Kidney epithelial cell (primary cell): ENCODE data around the gene PATJ. TPM values are rescaled to one million over a fixed set of nuclear protein-coding genes. Genes with fewer than 3 reads are reported as not detected.
"Not testable (repeated sequence)": the region's sequence is repeated elsewhere in the genome, so short reads cannot be mapped to it uniquely, and the experiment has no call there.

Source experiments
- DNase-seq: peaks from one replicate; pipeline ENCODE4 v3.0.0-alpha.2; 2010; ENCODE audit warnings: low read depth
- H3K27me3 ChIP-seq: 2 replicates; pipeline ENCODE4 v1.6.0; 2011; ENCODE audit warnings: low read length; ENCODE audit not compliant: control insufficient read depth, insufficient read depth
- H3K36me3 ChIP-seq: 2 replicates; pipeline ENCODE4 v1.5.1; 2011; ENCODE audit warnings: low read length; ENCODE audit not compliant: control insufficient read depth, insufficient read depth
- H3K4me3 ChIP-seq: 2 replicates; pipeline ENCODE4 v1.5.1; 2011; ENCODE audit warnings: low read depth, mild to moderate bottlenecking, control low read depth, low read length
- total RNA-seq: library from RNA; depleted of rRNA; stranded (reverse); fragments of >200 nt; gene quantifications from 2 replicates; pipeline ENCODE4 v1.2.3, GENCODE V29; 2015
- TF ChIP-seq, protein P1 (sequence below): IDR thresholded peaks from 2 replicates; pipeline ENCODE4 v1.5.1; 2011; ENCODE audit warnings: mild to moderate bottlenecking, moderate library complexity, low read length, control low read depth, inconsistent platforms; ENCODE audit not compliant: insufficient read depth, poor library complexity, severe bottlenecking

PATJ gene
- total RNA-seq, 1 donor from 2014 or later, result 27.1 TPM

DNA sequence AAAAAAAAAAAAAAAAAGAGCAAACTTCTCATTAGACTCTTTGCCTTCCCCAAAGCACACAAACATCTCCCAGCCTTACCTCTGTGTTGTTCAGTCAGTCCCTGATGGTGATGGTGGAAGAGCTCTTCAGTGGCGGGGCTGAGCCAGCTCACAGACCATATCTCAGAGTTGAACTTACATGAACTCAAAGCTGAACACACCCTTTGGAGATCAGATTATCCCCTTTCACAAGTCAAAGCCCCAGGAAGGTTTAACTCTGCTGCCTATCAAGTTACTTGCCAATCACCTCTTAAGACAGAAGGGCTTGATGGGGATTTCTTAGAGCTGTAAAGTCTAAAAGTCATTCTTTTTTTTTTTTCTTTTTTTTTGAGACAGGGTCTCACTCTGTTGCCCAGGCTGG is 397.1 kb downstream of the PATJ start:
- no peaks in the 10 kb centered on the region for H3K27me3 ChIP-seq
- H3K36me3 ChIP-seq, result no peaks in the 10 kb centered on the region
- no peak for DNase-seq
- no peak overlapping the region for H3K4me3 ChIP-seq
- TF ChIP-seq, protein P1, sequence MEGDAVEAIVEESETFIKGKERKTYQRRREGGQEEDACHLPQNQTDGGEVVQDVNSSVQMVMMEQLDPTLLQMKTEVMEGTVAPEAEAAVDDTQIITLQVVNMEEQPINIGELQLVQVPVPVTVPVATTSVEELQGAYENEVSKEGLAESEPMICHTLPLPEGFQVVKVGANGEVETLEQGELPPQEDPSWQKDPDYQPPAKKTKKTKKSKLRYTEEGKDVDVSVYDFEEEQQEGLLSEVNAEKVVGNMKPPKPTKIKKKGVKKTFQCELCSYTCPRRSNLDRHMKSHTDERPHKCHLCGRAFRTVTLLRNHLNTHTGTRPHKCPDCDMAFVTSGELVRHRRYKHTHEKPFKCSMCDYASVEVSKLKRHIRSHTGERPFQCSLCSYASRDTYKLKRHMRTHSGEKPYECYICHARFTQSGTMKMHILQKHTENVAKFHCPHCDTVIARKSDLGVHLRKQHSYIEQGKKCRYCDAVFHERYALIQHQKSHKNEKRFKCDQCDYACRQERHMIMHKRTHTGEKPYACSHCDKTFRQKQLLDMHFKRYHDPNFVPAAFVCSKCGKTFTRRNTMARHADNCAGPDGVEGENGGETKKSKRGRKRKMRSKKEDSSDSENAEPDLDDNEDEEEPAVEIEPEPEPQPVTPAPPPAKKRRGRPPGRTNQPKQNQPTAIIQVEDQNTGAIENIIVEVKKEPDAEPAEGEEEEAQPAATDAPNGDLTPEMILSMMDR, result no peak

DNA sequence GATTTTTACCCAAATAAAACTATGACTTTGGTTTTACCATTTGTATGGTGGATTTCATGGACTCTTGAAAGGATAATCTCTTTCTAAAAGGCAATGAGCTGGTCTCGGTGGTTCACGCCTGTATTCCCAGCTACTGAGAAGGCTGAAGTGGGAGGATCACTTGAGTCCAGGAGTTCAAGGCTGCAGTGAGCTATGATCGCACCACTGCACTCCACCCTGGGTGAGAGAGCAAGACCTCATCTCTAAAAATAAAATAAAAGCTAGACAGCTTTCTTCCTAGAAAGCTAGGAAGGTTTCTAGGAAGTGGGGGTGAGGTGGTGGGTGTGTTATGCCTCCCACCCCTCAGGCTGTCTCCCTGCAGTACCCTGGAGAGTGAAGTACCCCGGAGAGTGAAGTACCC is 398.4 kb downstream of the PATJ start:
- Histone ChIP-seq H3K36me3 (no peaks in the 10 kb centered on the region), H3K4me3 (no peak overlapping the region), H3K27me3 (no peaks in the 10 kb centered on the region)
- TF ChIP-seq, protein P1, result no peak
- no peak for DNase-seq

- DNase-seq, result no peak
- TF ChIP-seq, protein P1, result no peak
Measured at GRCh38 chr1:62142496-62142895, 400.2 kb downstream of the PATJ start.

GRCh38 chr1:62144238-62144831 is 402.1 kb downstream of the PATJ start:
- no peaks in the 10 kb centered on the region for H3K27me3 ChIP-seq
- no peaks in the 10 kb centered on the region for H3K36me3 ChIP-seq
- no peak overlapping the region for H3K4me3 ChIP-seq
- no peak for DNase-seq
- TF ChIP-seq, protein P1, result peak; percentile 67

More at GRCh38 chr1:62142496-62142895, 400.2 kb downstream of the PATJ start:
- Histone ChIP-seq H3K36me3 (no peaks in the 10 kb centered on the region), H3K4me3 (no peak overlapping the region), H3K27me3 (no peaks in the 10 kb centered on the region)

DNA sequence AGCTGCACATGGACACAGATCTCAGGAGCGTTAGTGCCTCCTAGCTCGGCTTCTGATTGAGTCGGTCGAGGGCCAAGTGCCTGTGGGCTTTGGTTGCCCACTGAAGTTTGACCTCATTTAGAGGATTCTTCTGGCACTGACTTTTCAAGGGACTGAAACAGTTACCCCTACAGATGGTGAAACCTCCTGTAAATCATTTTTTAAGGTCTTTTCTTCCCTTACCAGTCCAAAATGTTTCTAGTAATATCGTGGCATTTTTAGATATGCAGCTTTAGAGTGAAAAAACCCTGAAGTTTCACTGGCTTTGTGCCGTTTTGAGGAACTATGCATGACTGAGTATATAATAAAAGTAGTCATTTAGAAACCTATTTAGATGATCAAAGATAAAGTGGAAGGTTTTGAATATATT is 417.7 kb downstream of the PATJ start:
- Histone ChIP-seq H3K4me3 (no peak overlapping the region), H3K27me3 (no peaks in the 10 kb centered on the region), H3K36me3 (peaks cover 1% of the 10 kb centered on the region)
- DNase-seq, result no peak
- TF ChIP-seq, protein P1, result no peak

- Histone ChIP-seq H3K4me3 (no peak overlapping the region), H3K27me3 (no peaks in the 10 kb centered on the region), H3K36me3 (peaks cover 1% of the 10 kb centered on the region)
- DNase-seq, result no peak
- TF ChIP-seq, protein P1, result no peak
Measured at GRCh38 chr1:62161711-62162110, 419.4 kb downstream of the PATJ start.

GRCh38 chr1:62170380-62170779 is 428.1 kb downstream of the PATJ start:
- H3K4me3 ChIP-seq, DNase-seq, H3K36me3 ChIP-seq, H3K27me3 ChIP-seq: not testable (repeated sequence)
